Measurements from ENCODE around the gene TUBA4A.

GRCh38 chr2:219246559-219246958, 7.2 kb downstream of the TUBA4A start:
- TF ChIP-seq POLR2AphosphoS5 (IDR thresholded peaks at IDR 0.05; ENCODE audit: low read depth), result no peak
- TF ChIP-seq CTCF (conservative IDR thresholded peaks at IDR 0.05; ENCODE audit: low read depth in 2 of 2), result no peak
- no peak for TF ChIP-seq CREB1 (CRISPR knock-in tag; IDR thresholded peaks at IDR 0.05; ENCODE audit: low read depth)
- no peak for TF ChIP-seq EZH2phosphoT487 (IDR thresholded peaks at IDR 0.05; ENCODE audit: unreplicated experiment)
